Muscle layer of colon (tissue), 2 donors: Measurements from ENCODE around the gene GPANK1.

ENCODE experiments used
- H3K27ac ChIP-seq: one replicate; pipeline ENCODE4 v1.7.0; 2013; ENCODE audit warnings: low read depth, mild to moderate bottlenecking, low read length, moderate library complexity
- H3K27me3 ChIP-seq, 2 donors: one replicate each; pipeline ENCODE4 v1.7.0; 2013; ENCODE audit warnings: low read length in 2 of 2, mild to moderate bottlenecking in 2 of 2; ENCODE audit not compliant: insufficient read depth in 2 of 2, control insufficient read depth in 1 of 2
- H3K36me3 ChIP-seq: one replicate; pipeline ENCODE4 v1.7.0; 2013; ENCODE audit warnings: mild to moderate bottlenecking, low read length; ENCODE audit not compliant: insufficient read depth
- H3K4me1 ChIP-seq: one replicate; pipeline ENCODE4 v1.7.0; 2013; ENCODE audit warnings: mild to moderate bottlenecking, low read length; ENCODE audit not compliant: insufficient read depth
- H3K4me3 ChIP-seq, 2 donors: one replicate each; pipeline ENCODE4 v1.7.0; 2013; ENCODE audit warnings: low read length in 2 of 2, low read depth in 1 of 2, mild to moderate bottlenecking in 1 of 2, moderate library complexity in 1 of 2
- H3K9ac ChIP-seq: one replicate; pipeline ENCODE4 v1.7.0; 2013; ENCODE audit warnings: low read length
- H3K9me3 ChIP-seq: one replicate; pipeline ENCODE4 v1.7.0; 2013; ENCODE audit warnings: mild to moderate bottlenecking, low read length
- donor health status: abdominal sarcoma.
- donor health status: Adenocarcinoma of cecum.

Gene GPANK1

GRCh38 chr6:31631681-31632278 is 33.0 kb downstream of the GPANK1 start:
- H3K4me1 ChIP-seq = no peaks in the 10 kb centered on the region
- H3K9me3 ChIP-seq = no peaks in the 10 kb centered on the region
- H3K4me3 ChIP-seq = no peak overlapping the region
- no peaks in the 10 kb centered on the region for H3K27me3 ChIP-seq
- no peak overlapping the region for H3K9ac ChIP-seq
- peaks cover 96% of the 10 kb centered on the region for H3K36me3 ChIP-seq
- H3K27ac ChIP-seq = no peak overlapping the region

- Histone ChIP-seq H3K4me3 (no peak overlapping the region), H3K9ac (no peak overlapping the region), H3K9me3 (no peaks in the 10 kb centered on the region), H3K27me3 (no peaks in the 10 kb centered on the region), H3K36me3 (peaks cover 96% of the 10 kb centered on the region), H3K27ac (no peak overlapping the region), H3K4me1 (no peaks in the 10 kb centered on the region)
Measured at GRCh38 chr6:31631209-31631608, 33.6 kb downstream of the GPANK1 start.

GRCh38 chr6:31630177-31630934 is 34.4 kb downstream of the GPANK1 start:
- Histone ChIP-seq H3K9ac (no peak overlapping the region), H3K36me3 (peaks cover 96% of the 10 kb centered on the region), H3K4me1 (no peaks in the 10 kb centered on the region), H3K27ac (no peak overlapping the region), H3K4me3 (no peak overlapping the region), H3K27me3 (no peaks in the 10 kb centered on the region), H3K9me3 (no peaks in the 10 kb centered on the region)

GRCh38 chr6:31629014-31629413 is 35.8 kb downstream of the GPANK1 start:
- Histone ChIP-seq H3K27ac (no peak overlapping the region), H3K36me3 (peaks cover 96% of the 10 kb centered on the region), H3K4me1 (no peaks in the 10 kb centered on the region), H3K9ac (no peak overlapping the region), H3K4me3 (no peak overlapping the region), H3K9me3 (no peaks in the 10 kb centered on the region), H3K27me3 (no peaks in the 10 kb centered on the region)

- no peak overlapping the region for H3K4me3 ChIP-seq
- H3K27ac ChIP-seq = no peak overlapping the region
- H3K27me3 ChIP-seq = no peaks in the 10 kb centered on the region
- peaks cover 93% of the 10 kb centered on the region for H3K36me3 ChIP-seq
- no peak overlapping the region for H3K9ac ChIP-seq
- peaks cover 2% of the 10 kb centered on the region for H3K4me1 ChIP-seq
- H3K9me3 ChIP-seq = no peaks in the 10 kb centered on the region
Measured at GRCh38 chr6:31627690-31628287, 37.0 kb downstream of the GPANK1 start.

- Histone ChIP-seq H3K36me3 (peaks cover 85% of the 10 kb centered on the region), H3K9me3 (no peaks in the 10 kb centered on the region), H3K27me3 (no peaks in the 10 kb centered on the region), H3K9ac (no peak overlapping the region), H3K4me1 (peaks cover 10% of the 10 kb centered on the region), H3K27ac (no peak overlapping the region), H3K4me3 (no peak overlapping the region)
Measured at GRCh38 chr6:31626952-31627351, 37.8 kb downstream of the GPANK1 start.

- H3K9ac ChIP-seq = no peak overlapping the region
- no peak overlapping the region for H3K4me3 ChIP-seq
- H3K4me1 ChIP-seq = peaks cover 18% of the 10 kb centered on the region
- H3K27ac ChIP-seq = no peak overlapping the region
- H3K27me3 ChIP-seq = no peaks in the 10 kb centered on the region
- peaks cover 58% of the 10 kb centered on the region for H3K36me3 ChIP-seq
- no peaks in the 10 kb centered on the region for H3K9me3 ChIP-seq
Measured at GRCh38 chr6:31624070-31624469, 40.7 kb downstream of the GPANK1 start.

- no peaks in the 10 kb centered on the region for H3K27me3 ChIP-seq
- no peaks in the 10 kb centered on the region for H3K9me3 ChIP-seq
- no peak overlapping the region for H3K9ac ChIP-seq
- H3K36me3 ChIP-seq = peaks cover 46% of the 10 kb centered on the region
- peaks cover 18% of the 10 kb centered on the region for H3K4me1 ChIP-seq
- H3K4me3 ChIP-seq = peak overlapping the region in 1 of 2 donors; percentile 20
- H3K27ac ChIP-seq = peak overlapping the region; percentile 80
Measured at GRCh38 chr6:31622684-31623091, 42.1 kb downstream of the GPANK1 start.

- Histone ChIP-seq H3K27me3 (no peaks in the 10 kb centered on the region), H3K9me3 (no peaks in the 10 kb centered on the region), H3K4me3 (peak overlapping the region; percentile 60 to 89), H3K36me3 (peaks cover 39% of the 10 kb centered on the region), H3K4me1 (peaks cover 18% of the 10 kb centered on the region), H3K9ac (peak overlapping the region; percentile 99), H3K27ac (peak overlapping the region; percentile 80)
Measured at GRCh38 chr6:31621991-31622390, 42.8 kb downstream of the GPANK1 start.

GRCh38 chr6:31621320-31621939 is 43.4 kb downstream of the GPANK1 start:
- peak overlapping the region; percentile 80 for H3K27ac ChIP-seq
- H3K9me3 ChIP-seq = no peaks in the 10 kb centered on the region
- peaks cover 33% of the 10 kb centered on the region for H3K36me3 ChIP-seq
- H3K4me3 ChIP-seq = peak overlapping the region; percentile 60 to 89
- peak overlapping the region; percentile 99 for H3K9ac ChIP-seq
- no peaks in the 10 kb centered on the region for H3K27me3 ChIP-seq
- peaks cover 18% of the 10 kb centered on the region for H3K4me1 ChIP-seq

GRCh38 chr6:31620586-31621319 is 44.0 kb downstream of the GPANK1 start, which contains the start of gene PRRC2A:
TSS of gene PRRC2A (plus strand) at chr6:31620715. CDS start at chr6:31622790, 2,075 bp downstream.
- Histone ChIP-seq H3K4me1 (peaks cover 18% of the 10 kb centered on the region), H3K36me3 (peaks cover 26% of the 10 kb centered on the region), H3K4me3 (peak within 1 kb of the TSS; percentile 60 to 89), H3K9me3 (no peaks in the 10 kb centered on the region), H3K27me3 (no peaks in the 10 kb centered on the region), H3K9ac (peak within 1 kb of the TSS; percentile 99), H3K27ac (peak within 1 kb of the TSS; percentile 94)
